HG03060 (cell line): ENCODE measurements around the gene GFOD2.
"Not testable (repeated sequence)": the region's sequence is repeated elsewhere in the genome, so short reads cannot be mapped to it uniquely, and the experiment has no call there.

ENCODE experiments used
- ATAC-seq: cut with Tn5 transposase; IDR thresholded peaks from one replicate; pipeline ENCODE4 v1.9.1; 2021; ENCODE audit warnings: low read depth, moderate number of reproducible peaks; ENCODE audit not compliant: unreplicated experiment

Gene GFOD2

GRCh38 chr16:67707210-67707609, 11.9 kb downstream of the GFOD2 start:
- ATAC-seq, result no peak

- no peak for ATAC-seq
Measured at GRCh38 chr16:67704110-67704509, 15.0 kb downstream of the GFOD2 start.

- no peak for ATAC-seq
Measured at GRCh38 chr16:67703626-67704025, 15.5 kb downstream of the GFOD2 start.

- ATAC-seq, result no peak
Measured at GRCh38 chr16:67702130-67702529, 17.0 kb downstream of the GFOD2 start.

GRCh38 chr16:67701420-67701819, 17.7 kb downstream of the GFOD2 start:
- no peak for ATAC-seq

- ATAC-seq, result no peak
Measured at GRCh38 chr16:67699265-67699664, 19.9 kb downstream of the GFOD2 start.

GRCh38 chr16:67697422-67698185, 21.5 kb downstream of the GFOD2 start:
- ATAC-seq, result no peak

- no peak for ATAC-seq
Measured at GRCh38 chr16:67694611-67695010, 24.5 kb downstream of the GFOD2 start.

- ATAC-seq, result not testable (repeated sequence)
Measured at GRCh38 chr16:67693517-67694285, 25.4 kb downstream of the GFOD2 start.

GRCh38 chr16:67685388-67686112, 33.6 kb downstream of the GFOD2 start:
- no peak for ATAC-seq

GRCh38 chr16:67683767-67684166, 35.3 kb downstream of the GFOD2 start:
- no peak for ATAC-seq

- no peak for ATAC-seq
Measured at GRCh38 chr16:67679935-67680897, 38.9 kb downstream of the GFOD2 start.

GRCh38 chr16:67678354-67679023, 40.6 kb downstream of the GFOD2 start:
- no peak for ATAC-seq

- ATAC-seq, result no peak
Measured at GRCh38 chr16:67677712-67678111, 41.4 kb downstream of the GFOD2 start.

GRCh38 chr16:67676939-67677338, 42.2 kb downstream of the GFOD2 start:
- no peak for ATAC-seq

- ATAC-seq, result no peak
Measured at GRCh38 chr16:67676516-67676915, 42.6 kb downstream of the GFOD2 start.

- ATAC-seq, result no peak
Measured at GRCh38 chr16:67675999-67676398, 43.1 kb downstream of the GFOD2 start.

- no peak for ATAC-seq
Measured at GRCh38 chr16:67675579-67675935, 43.6 kb downstream of the GFOD2 start.

- ATAC-seq, result no peak
Measured at GRCh38 chr16:67674851-67675578, 44.1 kb downstream of the GFOD2 start.
